Measurements from ENCODE around the gene FA2H.
"Not testable (repeated sequence)": the region's sequence is repeated elsewhere in the genome, so short reads cannot be mapped to it uniquely, and the experiment has no call there.

Gene FA2H

GRCh38 chr16:74724820-74725549 lies 49.6 kb downstream of the FA2H start:
- DNase-seq (ENCODE audit: low read depth in 2 of 2): no peak

- DNase-seq (ENCODE audit: low read depth in 2 of 2): no peak
Observed at GRCh38 chr16:74723256-74723655, 51.4 kb downstream of the FA2H start.

DNA sequence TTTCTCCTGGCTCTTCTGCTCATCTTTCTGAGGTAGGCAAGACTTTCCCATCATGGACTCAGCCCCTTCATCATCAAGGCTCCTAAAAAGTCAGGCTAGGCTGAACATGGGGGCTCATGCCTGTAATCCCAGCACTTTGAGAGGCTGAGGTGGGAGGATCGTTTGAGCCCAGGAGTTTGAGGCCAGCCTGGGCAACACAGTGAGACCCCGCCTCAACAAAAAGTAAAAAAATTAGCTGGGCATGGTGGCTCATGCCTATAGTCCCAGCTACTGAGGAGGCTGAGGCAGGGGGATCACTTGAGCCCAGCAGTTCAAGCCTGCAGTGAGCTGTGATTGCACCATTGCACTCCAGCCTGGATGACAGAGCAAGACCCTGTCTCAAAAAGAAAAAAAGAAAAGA lies 52.5 kb downstream of the FA2H start:
- not testable (repeated sequence) for DNase-seq (ENCODE audit: low read depth in 2 of 2)

DNA sequence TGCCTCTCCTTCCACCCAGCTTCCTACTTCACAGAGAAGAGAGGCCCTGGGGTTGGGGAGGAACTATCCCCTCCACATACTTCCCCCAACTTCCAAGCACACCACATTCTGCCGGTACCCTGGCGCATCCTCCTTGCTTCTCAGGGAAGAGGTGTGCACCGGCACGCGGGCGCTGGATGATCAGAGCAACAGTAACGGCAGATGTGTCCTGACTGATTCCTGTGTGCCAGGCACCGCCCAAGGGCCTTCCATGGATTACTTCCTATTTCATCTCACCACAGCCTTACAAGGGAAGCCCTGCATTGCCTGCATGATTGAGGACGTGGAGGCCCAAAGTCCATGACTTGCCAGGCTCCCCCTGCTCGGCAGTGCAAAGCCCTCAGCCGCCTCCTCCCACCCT lies 52.9 kb downstream of the FA2H start:
- no peak for DNase-seq (ENCODE audit: low read depth in 2 of 2)

DNA sequence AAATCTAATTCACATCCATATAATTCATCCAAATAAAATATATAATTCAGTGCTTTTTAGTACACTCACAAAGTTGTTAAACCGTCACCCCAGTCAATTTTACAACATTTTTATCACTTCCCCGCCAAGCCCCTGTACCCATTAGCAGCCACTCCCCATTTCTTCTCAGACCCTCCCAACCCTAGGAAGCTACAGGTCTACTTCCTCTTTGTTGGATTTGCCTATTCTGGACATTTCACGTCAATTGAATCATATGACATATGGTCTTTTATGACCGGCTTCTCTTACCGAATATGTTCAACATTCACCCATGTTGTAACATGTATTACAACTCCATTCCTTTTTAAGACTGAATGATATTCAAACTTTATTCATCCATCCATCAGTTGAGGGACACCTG lies 54.0 kb downstream of the FA2H start:
- no peak for DNase-seq (ENCODE audit: low read depth in 2 of 2)

DNA sequence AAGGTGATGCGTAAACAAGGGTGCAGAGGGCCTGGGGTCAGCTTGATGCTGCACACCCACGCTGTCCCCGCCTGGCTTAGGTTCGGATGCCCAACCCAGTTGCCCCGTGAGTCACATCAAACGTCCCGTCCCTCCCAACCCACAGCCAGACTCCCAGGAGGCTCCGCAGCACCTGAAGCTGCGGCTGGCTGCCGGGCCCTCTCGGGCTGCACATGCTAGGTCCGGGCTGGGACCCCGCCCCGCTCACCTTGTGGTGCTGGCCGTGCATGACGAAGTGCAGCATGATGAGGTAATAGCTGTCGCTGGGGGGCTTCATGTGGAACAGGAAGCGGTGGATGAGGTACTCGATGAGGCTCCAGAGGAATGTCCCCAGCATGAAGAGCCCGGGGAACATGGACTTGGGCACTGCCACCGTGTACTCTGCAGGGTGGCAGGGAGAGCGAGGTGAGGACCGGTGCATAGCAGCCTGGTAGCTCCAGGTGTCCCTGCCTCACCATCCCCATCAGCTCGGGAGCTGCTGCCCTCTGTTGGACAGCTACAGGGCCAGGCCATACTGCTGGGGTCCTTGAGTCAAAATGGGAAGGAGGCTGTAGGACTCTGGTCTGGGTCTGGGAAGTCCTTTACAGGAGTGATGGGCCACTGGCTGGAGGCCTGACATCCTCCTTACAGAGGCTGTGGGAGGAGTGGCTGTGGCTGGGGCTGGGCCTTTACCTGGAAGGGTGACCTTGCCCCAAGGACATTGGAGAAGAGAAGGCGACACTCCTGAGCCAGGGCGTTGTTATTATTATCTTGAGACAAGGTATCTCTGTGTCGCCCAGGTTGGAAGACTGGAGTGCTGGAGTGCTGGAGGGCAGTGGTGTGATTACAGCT lies 55.6 kb downstream of the FA2H start:
- no peak for DNase-seq (ENCODE audit: low read depth in 2 of 2)

- DNase-seq (ENCODE audit: low read depth in 2 of 2): no peak
Observed at GRCh38 chr16:74718140-74718539, 56.5 kb downstream of the FA2H start.

DNA sequence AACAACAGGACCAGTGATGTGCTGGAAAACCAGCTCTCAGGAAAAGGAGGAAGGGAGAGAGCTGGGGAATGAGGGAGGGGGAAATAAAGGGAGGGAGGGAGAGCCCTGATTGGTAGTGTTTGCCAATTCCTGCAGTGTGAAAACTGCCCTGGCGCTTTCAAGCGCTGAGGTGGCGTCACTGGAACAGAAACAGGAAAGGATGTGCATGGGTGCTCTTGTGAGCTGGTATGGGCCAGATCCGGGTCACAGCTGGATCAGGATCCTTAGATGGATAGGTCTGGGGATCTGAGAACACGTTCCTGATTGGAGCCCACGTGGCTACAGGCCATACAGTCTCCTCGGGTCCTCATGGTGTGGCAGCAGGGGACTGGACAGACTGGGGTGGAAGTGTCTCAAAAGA lies 57.3 kb downstream of the FA2H start:
- DNase-seq (ENCODE audit: low read depth in 2 of 2): no peak

GRCh38 chr16:74716355-74716754 lies 58.3 kb downstream of the FA2H start:
- no peak for DNase-seq (ENCODE audit: low read depth in 2 of 2)

- no peak for DNase-seq (ENCODE audit: low read depth in 2 of 2)
Observed at GRCh38 chr16:74713876-74714275, 60.7 kb downstream of the FA2H start.

GRCh38 chr16:74713325-74713724 lies 61.3 kb downstream of the FA2H start:
- no peak for DNase-seq (ENCODE audit: low read depth in 2 of 2)

GRCh38 chr16:74711938-74712337 lies 62.7 kb downstream of the FA2H start:
- DNase-seq (ENCODE audit: low read depth in 2 of 2): no peak

- DNase-seq (ENCODE audit: low read depth in 2 of 2): no peak
Observed at GRCh38 chr16:74710401-74710800, 64.2 kb downstream of the FA2H start.

DNA sequence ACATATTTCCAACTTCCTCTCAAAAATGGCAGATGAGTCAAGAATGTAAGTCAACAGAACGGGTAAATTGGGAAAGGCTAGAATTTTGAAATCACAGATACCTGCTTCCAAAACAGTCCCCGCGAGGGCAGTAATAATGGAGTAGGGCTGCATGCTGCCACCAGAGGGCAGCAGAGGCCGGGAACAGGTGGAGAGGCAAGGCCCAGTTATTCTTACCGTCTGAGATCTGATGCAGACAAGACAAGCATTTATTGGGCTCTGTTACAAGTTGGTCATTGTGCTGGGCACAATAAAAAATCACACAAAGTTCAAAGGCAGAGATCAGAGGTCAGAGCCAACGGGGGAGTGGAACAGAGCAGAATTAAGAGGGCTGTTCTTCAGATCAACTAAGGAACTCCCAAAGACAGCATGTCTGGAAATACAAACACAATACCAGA lies 65.2 kb downstream of the FA2H start:
- DNase-seq (ENCODE audit: low read depth in 2 of 2): peak; percentile 53 to 58

- DNase-seq (ENCODE audit: low read depth in 2 of 2): peak; percentile 52 to 54
Observed at GRCh38 chr16:74700438-74701225, 74.0 kb downstream of the FA2H start, which contains the start of gene MLKL. MLKL (minus strand) TSS chr16:74700862; CDS start chr16:74695757, 5,105 bp downstream.

DNA sequence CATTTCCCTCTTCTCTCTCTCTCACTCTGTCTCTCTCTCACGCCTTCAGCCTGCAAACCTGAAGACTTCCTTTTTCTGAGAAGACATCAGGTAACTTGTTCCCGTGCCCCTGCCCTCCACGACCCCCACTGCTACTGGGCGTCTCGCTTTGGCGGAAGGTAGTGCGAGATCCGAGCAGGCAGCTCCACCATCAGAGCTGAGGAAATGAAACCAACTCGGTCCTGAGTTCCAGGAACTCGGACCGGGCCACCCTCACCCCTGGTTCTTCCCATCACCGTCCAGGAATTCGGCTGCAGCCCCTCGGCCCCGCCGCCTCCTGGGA lies 74.5 kb downstream of the FA2H start:
- no peak for DNase-seq (ENCODE audit: low read depth in 2 of 2)

DNA sequence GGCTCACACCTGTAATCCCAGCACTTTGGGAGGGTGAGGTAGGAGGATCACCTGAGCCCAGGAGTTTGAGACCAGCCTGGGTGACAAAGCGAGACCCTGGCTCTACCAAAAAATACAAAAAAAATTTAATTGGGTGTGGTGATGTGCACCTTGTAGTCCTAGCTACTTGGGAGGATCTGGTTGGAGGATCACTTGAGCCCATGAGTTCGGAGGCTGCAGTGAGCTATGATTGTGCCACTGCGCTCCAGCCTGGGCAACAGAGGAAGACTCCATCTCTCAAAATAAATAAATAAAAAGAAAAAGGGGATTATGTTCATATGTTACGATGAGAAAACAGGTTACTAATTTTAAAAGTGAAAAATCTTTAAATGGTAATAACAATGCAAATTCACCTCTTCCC lies 75.0 kb downstream of the FA2H start:
- DNase-seq (ENCODE audit: low read depth in 2 of 2): no peak

- no peak for DNase-seq (ENCODE audit: low read depth in 2 of 2)
Observed at GRCh38 chr16:74698222-74698621, 76.4 kb downstream of the FA2H start.

DNA sequence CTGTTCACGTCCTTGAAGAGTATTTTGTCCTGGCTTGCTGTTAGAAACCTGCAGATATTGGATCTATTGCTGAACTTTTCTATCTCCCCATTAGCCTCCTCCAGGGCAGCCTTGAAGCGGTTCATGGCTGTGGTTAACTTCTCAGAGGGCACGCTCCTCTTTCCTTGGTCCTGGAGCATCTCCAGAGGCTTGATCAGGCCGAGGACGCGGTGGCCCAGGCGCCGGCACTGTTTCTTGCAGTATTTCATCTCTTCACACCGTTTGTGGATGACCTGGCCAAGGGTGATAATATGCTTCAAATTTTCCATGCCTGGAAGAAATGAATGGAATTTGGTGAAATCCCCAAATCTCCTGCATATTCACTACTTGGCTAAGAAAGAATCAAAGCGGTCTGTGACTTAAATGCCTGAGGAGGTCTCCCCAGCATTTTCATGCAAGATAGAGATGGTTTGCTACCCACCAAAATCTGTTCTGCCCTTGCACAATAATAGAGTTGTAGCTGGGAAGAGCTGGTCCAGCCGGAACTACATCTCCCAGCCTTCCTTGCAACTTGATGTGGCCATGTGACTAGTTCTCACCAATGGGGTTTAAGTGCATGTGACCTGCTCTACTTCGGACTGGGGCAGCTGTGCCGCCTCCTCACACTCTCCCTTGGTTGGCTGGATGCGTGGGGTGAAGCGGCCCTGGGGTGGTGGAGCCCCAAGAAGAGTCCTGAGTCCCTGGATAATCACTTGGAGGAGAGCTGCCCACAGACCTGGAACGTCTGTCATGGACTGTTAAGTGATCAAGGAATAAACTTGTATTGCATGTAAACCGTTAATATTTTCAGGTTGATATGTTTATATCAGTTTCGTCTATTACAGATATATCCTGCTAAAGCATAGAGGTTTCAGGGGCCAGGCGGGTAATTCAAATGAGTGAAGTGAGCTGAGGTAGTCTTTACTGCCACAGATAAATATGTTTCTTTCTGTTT lies 78.9 kb downstream of the FA2H start:
- peak; percentile 28 to 41 for DNase-seq (ENCODE audit: low read depth in 2 of 2)

DNA sequence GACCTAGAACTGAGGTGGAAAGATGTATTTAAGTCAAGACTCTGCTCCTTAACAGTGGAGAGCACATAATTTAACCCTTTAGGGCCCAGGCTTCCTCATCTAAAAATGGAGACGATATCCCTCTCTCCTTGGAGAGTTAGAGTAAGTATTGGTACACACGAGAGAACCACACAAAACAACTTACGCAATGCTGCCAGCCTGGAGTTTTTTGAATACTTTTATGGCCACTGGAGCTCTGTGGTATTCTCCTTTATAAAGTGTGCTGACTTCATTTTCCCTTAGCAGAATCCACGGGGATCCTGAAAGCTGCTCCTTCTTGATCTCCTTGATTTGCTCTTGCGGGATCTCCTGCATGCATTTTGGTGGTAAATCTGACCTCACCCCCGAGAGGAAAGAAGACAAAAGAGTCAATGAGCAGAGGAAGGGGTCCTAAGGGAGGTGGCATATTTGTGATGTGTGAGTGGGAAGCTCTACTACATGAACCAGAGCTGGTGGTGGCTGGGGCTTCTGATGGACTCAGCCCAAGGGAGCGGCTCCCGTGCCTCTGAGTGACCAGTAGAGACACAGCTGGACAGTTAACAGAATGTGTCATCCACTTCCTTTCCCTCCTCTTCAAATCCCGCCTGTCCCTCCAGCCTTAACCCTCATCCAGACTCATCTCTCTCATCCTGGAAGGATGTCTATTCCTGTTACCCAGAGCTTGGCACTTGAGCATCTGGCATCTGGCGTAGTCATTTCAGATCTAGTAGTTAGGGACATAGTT lies 83.3 kb downstream of the FA2H start:
- DNase-seq (ENCODE audit: low read depth in 2 of 2): no peak
